Stimulated activated CD4-positive, alpha-beta T cell treated with anti-CD3 and anti-CD28 coated beads, Interleukin-2, amount 100 ng/mL, for 48 hours (primary cell): ENCODE measurements around the gene CYP1A2.
"Not testable (repeated sequence)": the region's sequence is repeated elsewhere in the genome, so short reads cannot be mapped to it uniquely, and the experiment has no call there.

ENCODE experiments used
- DNase-seq, 2 donors: peaks; one replicate each; pipeline ENCODE4 v3.0.0-alpha.2; 2020

The CYP1A2 gene, protein sequence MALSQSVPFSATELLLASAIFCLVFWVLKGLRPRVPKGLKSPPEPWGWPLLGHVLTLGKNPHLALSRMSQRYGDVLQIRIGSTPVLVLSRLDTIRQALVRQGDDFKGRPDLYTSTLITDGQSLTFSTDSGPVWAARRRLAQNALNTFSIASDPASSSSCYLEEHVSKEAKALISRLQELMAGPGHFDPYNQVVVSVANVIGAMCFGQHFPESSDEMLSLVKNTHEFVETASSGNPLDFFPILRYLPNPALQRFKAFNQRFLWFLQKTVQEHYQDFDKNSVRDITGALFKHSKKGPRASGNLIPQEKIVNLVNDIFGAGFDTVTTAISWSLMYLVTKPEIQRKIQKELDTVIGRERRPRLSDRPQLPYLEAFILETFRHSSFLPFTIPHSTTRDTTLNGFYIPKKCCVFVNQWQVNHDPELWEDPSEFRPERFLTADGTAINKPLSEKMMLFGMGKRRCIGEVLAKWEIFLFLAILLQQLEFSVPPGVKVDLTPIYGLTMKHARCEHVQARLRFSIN

DNA sequence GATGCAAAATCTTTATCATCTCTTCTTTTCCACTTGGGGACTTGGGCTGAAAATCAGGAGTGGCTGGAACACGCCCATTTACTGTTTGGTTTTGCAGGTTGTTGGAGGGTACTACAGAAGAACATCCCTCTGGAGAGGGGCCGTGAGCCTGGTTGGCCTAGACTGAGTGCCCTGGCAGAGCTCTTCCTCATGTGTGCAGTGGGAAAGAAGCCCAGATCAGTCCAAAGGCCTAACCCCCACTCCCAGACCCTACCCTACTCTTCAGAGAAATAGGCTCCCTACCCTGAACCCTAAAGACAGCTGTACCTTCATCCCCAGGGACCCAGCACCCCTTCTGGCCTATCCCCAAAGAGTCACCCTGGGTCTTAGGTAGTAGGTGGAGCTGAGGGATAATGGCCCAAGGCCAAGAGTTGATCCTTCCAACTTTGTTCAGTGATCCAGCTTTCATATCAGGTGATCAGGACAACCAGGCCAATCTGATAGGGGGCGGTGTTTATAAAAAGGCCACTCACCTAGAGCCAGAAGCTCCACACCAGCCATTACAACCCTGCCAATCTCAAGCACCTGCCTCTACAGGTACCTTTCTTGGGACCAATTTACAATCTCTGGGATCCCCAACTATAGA is at the start of gene CYP1A2:
TSS of gene CYP1A2 (plus strand) at position 524 of the 625 bp plus-strand sequence. CDS start 894 bp downstream, outside the sequence.
- no peak for DNase-seq

DNA sequence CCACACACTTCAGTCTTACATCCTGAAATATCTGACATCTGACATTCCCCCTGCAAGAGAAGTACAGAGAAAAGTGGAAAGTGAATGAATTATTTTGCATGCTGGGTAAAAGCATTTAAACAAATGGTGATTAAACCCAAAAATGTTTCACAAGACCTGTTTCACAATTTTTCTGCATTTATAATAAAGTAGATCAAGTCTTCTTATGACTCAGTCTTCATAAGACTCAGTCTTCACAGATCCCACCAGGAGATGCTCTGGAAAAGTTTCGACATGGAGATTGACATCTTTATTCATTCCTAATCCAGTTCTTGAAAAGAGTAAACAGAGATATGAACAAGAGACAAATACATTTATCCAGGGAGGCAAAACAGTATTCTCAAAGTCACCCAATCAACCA is 39.6 kb upstream of the CYP1A2 start:
- no peak for DNase-seq

DNA sequence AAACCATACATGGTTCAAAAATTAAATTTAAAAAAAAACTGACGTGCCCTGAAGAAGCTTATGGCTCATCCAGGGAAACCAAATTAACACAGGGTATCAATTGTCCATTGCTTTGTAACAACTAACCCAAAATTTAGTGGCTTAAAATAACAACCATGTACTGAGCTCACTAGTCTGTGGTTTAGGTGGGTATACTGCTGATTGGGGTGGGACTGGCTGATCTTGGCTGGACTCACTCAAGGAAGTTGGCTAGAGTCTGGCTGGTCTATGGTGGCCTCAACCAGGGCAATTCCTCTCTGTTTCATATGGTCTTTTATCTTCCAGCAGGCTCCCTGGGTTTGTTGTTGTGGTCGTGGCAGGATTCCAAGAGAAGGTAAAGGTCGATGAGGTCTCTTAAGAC is 38.8 kb upstream of the CYP1A2 start:
- DNase-seq: no peak

DNA sequence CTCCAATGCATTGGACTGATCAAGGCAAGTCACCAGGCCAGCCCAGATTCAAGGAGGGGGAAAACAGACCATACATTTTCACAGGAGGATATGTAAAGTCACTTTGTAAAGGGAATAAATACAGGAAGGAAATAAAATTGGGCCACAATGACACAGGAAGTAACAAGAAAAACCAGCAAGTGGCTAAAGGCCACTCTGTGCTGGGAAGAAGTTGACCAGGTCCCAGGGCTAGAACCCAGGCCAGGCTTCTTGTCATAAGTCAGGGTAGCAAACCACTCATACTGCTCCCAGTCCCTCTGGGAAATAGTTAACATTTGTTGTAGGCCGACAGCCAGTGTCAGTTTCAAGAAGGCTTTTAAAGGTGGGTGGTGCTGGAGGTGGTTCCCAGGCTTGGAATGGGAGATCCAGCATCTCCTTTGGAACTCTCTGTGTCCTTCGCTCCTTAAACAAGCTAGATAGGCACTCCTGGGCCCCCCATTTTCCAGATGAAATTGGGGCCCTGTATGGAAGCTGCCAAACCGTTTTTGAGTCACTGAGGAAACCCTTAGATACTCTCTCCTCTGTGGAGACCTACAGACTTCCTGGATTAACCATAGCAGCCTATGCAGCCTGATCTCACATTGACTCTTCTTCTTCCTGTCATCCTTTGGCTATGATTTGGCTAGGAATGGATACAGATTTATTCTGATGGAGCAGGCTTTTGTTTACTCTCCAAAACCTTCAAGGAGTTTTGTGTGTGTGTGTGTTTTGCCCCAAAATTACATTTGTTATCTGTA is 38.1 kb upstream of the CYP1A2 start:
- no peak for DNase-seq

DNA sequence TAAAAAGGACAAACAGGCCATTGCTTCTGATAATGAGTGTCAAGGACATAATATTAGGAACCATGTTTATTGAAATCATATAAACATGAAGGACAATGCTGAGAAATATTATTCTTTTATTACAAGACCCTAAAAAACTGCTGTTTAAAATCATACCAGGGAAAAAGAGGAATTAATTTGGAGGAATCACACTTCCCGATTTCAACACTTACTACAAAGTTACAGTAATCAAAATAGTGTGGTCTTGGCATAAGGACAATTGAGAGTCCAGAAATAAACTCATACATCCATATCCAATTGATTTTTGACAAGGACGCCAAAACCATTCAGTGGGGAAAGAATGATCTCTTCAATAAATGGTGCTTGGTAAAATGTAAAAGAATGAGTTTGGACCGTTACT is 36.3 kb upstream of the CYP1A2 start:
- DNase-seq: no peak

DNA sequence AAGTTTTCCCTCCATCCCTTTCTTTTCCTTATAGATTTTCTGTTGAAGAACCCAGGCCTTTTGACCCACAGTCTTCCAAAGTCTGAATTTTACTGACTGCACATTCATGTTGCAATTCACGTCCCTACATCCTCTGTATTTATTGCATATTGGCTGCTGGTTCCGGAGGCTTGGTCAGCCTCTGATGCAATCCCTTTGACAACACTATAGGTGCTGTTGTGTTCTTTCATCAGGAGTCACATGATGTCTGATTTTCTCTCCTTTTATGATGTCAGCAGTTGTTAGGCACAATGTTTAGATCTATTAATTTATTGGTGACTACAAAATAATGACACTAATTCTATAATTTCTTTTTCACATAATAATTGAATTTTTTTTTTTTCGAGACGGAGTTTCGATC is 32.0 kb upstream of the CYP1A2 start:
- no peak for DNase-seq

DNA sequence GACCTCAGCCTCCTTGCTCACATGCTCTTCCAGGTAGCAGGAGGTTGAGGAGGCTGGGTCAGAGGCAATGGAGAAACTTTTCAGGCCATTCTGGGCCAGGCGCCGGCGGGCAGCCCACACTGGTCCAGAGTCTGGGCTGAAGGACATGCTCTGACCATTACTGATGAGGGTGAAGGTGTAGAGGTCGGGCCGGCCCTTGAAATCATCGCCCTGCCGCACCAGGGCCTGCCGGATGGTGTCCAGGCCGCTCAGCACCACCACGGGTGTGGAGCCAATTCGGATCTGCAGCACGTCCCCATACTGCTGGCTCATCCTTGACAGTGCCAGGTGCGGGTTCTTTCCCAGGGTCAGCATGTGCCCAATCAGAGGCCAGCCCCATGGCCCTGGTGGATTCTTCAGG is 26.1 kb upstream of the CYP1A2 start:
- DNase-seq: no peak

DNA sequence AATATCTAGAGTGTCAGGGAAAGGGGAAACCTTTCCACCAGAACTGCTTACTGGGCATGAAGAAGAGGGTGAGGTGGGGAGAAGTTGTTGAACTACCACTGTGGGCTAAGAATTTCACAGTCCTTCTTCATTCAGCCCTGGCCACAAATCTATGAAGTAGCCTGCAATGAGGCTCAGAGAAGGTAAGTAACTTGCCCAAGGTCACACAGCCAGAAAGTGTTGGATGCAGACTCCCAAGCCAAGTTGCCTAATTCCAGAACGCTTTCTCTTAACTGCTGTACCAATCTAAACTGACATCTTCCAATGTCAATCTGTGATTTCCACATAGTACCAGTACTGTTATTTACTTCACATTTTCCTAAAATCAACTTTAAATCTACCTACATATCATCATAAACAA is 25.5 kb upstream of the CYP1A2 start:
- DNase-seq: no peak

DNA sequence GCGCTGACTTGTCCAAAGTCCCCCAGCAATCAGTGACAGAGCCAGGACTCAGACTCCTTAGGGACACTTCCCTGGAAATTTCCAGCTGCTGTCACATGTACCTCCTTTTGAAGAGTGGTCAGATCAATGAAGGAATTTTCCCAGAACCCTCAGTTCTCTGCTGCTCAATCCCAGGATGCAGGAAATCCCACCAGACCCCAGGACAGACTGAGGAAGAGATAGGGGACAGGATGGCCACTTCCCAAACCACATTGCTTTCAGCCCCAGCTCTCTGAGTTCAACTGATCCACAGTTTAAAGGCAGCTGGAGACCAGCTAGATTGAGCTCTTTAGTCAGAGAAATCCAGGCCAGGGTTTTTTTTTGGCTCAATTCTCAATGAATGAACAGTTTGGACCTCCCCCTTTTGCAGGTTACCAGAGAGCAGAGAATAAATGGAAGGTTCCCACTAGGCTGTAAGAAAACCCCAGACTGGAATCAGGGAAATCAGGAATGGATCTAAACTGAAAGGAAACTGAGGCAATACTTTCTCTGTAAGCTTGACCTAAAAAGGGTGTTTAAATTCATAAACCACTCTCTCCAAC is 24.8 kb upstream of the CYP1A2 start:
- no peak for DNase-seq

DNA sequence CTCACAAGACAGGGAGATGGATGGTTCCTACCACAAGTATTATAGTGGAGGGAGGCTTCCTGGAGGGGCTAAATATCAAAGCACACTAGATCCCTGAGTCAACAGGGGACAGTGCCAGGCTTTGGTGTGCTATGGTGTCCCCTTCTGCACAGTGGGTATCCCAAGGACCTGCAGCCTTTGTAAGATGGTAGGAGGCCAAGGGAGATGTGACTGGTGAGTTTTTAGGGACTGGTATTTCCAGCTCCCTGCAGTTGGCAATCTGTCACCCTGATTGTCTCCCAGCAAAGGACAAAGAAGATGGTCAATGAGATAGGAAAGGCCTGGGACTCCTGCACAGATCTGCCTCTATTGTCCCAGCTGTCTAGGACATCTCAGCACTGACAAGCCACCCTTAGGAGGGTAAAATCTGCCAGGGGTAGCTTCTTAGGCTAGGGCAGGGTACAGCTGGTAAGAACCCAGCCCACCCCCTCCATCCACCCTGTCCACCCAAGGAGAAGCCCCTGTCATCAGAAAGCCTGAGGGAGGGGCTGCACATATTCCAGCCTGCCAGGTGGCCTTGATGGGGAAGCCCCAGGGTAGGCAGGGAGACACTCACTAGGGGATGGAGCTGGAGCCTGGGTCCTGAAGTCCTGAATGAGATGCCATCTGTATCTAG is 23.9 kb upstream of the CYP1A2 start:
- DNase-seq: no peak

DNA sequence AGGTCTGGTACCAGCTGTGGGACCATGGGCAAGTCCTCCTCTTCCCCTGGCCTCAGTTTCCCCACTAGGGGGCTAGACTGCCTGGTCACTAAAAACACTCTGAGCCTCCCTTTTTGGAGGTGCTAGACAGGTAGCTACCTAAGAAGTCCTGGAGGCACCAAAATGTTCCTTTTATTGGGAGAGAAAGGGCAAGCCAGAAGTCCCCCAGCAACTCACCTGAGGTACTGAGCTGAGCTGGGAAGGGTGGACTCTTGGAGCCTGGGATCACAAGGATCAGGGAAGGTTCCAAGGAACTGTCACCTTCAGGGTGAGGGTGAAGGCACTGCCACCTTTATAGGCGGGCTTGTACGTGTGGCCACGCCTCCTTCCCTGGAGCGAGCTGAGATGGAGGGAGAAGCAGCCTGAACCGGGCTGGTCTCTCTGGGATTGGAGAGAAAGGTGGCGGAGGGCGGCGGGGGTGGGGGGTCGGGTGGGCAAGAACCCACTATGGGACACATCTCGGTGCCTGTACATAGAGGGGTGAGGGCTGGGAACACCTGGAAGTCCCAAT is 23.3 kb upstream of the CYP1A2 start, which contains the start of gene CYP1A1:
TSS of gene CYP1A1 (minus strand) at position 304 of the 550 bp plus-strand sequence. CDS start 2,431 bp downstream, outside the sequence.
- peak; percentile 17 to 33 for DNase-seq

DNA sequence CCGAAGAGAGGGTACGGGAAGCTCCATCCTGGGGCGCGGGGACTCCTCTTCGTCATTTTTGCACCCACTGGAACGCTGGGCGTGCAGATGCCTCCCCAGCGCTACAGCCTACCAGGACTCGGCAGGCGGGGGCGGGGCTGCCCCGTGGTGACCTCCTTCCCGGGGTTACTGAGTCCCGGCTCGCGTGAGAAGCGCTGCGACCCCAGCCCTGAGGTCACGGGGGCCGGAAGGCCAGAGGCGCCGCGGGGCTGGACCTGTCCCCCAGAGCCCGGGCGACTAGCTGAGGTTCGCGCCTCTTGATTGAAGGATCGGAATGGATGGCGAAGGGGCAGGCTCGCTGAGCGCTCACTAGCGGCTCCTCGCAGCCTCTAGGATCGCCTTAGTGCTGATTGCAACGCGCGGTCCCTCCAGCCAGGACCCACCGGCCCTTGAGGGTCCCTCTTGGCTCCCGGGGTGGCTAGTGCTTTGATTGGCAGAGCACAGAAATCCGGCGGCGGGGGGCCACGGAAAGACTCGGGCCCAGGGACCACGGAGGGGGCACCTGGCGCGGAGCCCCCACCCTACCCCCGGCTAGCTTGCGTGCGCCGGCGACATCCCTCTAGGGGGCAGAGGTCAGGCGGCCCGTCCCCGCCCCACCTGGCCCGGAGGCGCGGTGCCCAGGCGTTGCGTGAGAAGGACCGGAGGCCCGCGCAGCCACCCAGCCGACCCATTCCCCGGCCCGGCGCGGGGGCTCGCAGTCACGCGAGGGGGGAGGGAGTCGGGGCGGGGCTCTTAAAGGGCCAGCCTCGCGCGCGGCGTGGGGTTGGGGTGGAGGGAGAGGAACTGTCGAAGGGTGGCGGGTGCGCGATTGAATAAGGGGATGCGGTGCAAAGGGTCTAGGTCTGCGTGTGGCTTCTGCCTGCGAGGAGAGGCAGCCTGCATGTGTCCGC is 22.5 kb upstream of the CYP1A2 start:
- peak; percentile 42 to 58 for DNase-seq

DNA sequence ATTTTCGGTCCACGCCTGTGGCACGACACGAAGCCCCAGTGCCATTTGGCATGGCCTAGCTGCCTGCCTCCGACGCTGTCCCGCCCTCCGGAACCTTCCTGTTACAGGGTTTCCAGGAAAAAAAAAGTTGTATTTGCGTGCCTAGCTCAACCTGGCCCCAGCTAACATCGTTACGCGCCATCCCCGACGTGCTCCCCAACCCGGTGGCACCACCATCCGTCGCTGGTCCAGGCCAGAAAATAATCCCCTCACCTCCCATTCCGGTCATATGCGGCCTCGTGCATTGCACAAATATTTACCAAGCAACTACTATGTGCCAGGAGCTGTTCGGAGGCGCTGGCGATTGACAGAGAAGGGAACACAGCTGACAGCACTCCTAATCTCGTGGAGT is 21.9 kb upstream of the CYP1A2 start:
- no peak for DNase-seq

DNA sequence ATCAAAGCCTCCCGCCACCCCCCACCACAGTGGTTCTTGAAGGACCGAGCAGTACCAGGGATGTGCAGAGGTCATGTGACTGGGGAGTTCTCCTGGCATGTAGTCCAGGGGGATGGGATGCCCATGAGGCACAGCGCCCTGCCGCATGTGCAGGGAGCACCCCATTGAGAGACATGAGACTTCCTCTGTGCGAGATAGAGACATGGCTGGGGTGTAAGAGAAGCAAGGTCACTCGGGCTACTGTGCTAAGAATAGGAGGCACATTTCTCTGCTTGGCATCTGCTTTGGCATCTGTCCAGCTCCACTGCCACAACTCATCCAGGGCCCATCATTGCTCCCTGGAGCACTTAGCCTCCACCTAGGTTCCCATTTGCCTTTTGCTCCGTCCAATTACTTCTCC is 20.9 kb upstream of the CYP1A2 start:
- no peak for DNase-seq

DNA sequence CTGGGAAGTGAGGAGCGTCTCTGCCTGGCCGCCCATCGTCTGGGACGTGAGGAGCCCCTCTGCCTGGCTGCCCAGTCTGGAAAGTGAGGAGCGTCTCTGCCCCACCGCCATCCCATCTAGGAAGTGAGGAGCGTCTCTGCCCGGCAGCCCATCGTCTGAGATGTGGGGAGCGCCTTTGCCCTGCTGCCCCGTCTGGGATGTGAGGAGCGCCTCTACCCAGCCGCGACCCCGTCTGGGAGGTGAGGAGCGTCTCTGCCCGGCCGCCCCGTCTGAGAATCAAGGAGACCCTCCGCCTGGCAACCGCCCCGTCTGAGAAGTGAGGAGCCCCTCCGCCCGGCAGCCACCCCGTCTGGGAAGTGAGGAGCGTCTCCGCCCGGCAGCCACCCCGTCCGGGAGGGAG is 19.9 kb upstream of the CYP1A2 start:
- not testable (repeated sequence) for DNase-seq

DNA sequence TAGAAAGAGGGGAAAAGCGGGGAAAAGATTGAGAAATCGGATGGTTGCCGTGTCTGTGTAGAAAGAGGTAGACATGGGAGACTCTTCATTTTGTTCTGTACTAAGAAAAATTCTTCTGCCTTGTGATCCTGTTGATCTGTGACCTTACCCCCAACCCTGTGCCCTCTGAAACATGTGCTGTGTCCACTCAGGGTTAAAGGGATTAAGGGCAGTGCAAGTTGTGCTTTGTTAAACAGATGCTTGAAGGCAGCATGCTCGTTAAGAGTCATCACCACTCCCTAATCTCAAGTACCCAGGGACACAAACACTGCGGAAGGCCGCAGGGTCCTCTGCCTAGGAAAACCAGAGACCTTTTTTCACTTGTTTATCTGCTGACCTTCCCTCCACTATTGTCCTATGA is 19.3 kb upstream of the CYP1A2 start:
- not testable (repeated sequence) for DNase-seq

DNA sequence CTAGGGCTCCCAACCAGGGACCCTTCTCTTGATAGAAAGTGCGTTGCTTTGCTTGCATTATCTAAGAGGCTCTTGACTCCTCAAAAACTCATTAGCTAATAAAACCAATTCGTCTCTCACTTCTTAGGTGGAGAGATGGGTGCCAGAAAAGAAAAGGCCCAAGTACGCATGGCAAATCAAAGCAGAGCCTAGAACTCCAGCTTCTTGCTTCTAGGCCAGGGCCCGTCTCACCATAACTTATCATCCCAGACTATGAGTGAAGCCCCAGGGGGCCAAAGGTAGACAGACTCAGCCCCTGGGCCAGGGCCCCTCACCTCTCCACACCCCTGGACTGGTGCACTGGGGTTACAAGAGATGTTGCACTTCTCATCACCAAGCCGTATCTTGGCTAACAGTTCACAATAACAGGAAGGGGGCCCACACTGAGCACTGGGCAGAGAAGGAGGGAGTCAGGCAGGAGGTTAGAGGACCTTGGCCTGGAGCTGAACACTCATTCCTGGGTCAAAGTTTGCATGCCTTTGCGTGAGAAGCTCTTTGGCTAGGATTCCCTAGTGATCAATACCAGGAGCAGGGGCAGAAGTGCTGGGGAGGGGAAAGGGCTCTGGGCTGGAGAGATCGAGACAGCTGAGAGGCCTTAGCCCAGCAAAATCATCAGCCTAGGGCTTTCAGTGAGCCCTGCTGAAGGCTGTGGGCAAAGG is 17.9 kb upstream of the CYP1A2 start:
- DNase-seq: no peak

DNA sequence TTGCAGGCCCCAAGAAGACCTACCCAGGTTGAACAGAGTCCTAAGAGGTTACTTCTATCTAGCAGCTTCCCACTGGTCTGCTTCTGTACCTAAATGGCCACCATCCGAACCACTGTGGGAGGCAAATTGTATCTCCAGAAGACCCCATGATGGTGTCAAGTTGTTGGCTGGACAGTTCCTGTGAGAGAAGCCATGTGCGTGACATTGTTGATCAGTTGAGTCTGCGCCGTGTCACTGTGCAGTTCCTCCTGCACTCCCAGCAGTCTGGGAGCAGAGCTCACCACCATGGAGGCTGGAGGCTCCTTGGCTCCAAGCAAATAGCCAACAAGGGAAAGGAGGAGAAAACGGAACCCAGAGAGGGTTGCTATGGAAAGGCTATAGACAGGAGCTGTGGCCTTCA is 15.8 kb upstream of the CYP1A2 start:
- DNase-seq: no peak

DNA sequence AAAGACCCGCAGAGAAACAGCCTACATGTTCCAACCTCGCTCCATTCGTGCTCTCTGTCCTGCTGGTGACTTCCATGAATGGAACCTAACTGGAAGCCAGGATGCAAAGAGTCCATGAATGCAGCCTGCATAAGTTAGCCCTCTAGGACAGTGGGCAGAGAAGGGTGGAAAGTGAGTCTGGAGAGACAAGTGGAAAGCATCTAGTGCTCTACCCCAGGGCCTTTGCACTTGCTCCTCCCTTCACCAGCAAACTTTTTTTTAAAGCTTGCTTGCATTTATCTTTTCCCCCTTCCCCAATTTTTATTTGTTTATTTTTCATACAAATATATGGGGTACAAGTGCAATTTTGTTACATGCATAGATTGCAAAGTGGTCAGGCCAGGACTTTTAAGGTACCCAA is 15.4 kb upstream of the CYP1A2 start:
- DNase-seq: no peak

DNA sequence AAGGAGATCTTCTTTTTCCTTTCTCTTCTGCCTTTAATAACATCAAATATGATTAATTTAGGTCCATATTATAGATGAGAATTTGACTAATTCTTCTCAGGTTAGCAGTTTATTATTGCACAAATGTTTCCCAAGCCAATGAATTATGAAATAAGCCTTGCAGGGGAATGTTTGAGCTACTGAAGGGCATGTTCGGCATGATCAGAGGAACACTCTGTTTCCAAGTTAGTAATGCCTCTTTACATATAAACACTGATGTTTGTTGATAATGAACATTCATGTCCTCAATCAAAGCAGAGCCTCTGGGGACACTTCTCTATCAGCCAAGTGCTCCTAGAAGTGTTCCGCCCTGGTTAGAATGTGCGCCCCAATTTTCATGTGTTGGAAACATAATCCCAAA is 13.3 kb upstream of the CYP1A2 start:
- DNase-seq: no peak
